Trophoblast cell (in vitro differentiated cells and primary cell): ENCODE results near the gene ATXN1L.
A peak's percentile ranks its signal among the peaks of the same experiment; 100 is the strongest.

Source experiments
- DNase-seq, 2 donors: peaks; one replicate each; pipeline ENCODE4 v3.0.0-alpha.2; 2016
- H2AFZ ChIP-seq: 2 replicates; pipeline ENCODE4 v1.6.1; 2013; ENCODE audit warnings: low read length, moderate library complexity, mild to moderate bottlenecking; ENCODE audit not compliant: insufficient read depth, poor library complexity
- H2AK5ac ChIP-seq: 2 replicates; pipeline ENCODE4 v1.6.1; 2013; ENCODE audit warnings: mild to moderate bottlenecking, low read length
- H2BK120ac ChIP-seq: 2 replicates; pipeline ENCODE4 v1.6.1; 2013; ENCODE audit warnings: low read length, mild to moderate bottlenecking, moderate library complexity; ENCODE audit not compliant: insufficient read depth, poor library complexity
- H2BK12ac ChIP-seq: 2 replicates; pipeline ENCODE4 v1.6.1; 2013; ENCODE audit warnings: mild to moderate bottlenecking, low read length, moderate library complexity
- H2BK5ac ChIP-seq: 2 replicates; pipeline ENCODE4 v1.6.1; 2013; ENCODE audit warnings: low read length, low read depth, moderate library complexity, mild to moderate bottlenecking; ENCODE audit not compliant: poor library complexity
- H3K14ac ChIP-seq: 2 replicates; pipeline ENCODE4 v1.6.1; 2013; ENCODE audit warnings: mild to moderate bottlenecking, low read length
- H3K18ac ChIP-seq: 2 replicates; pipeline ENCODE4 v1.6.1; 2013; ENCODE audit warnings: mild to moderate bottlenecking, low read length
- H3K23ac ChIP-seq: 2 replicates; pipeline ENCODE4 v1.6.1; 2013; ENCODE audit warnings: low read length
- H3K27ac ChIP-seq: 2 replicates; pipeline ENCODE4 v1.5.1; 2013; ENCODE audit warnings: low read depth, mild to moderate bottlenecking, inconsistent platforms, low read length, moderate library complexity
- H3K27me3 ChIP-seq: 2 replicates; pipeline ENCODE4 v1.6.1; 2013; ENCODE audit warnings: inconsistent platforms, mild to moderate bottlenecking, low read length, moderate library complexity; ENCODE audit not compliant: insufficient read depth
- H3K36me3 ChIP-seq, 2 experiments: 1 replicate in 1 of 2; 2 replicates in 1 of 2; pipeline ENCODE4 v1.6.1; 2013; ENCODE audit warnings: low read length in 2 of 2, mild to moderate bottlenecking in 2 of 2, moderate library complexity in 1 of 2; ENCODE audit not compliant: insufficient read depth in 2 of 2, control insufficient read depth in 1 of 2
- H3K4ac ChIP-seq: 2 replicates; pipeline ENCODE4 v1.6.1; 2013; ENCODE audit warnings: low read depth, mild to moderate bottlenecking, low read length, moderate library complexity
- H3K4me1 ChIP-seq, 2 experiments: 1 replicate in 1 of 2; 2 replicates in 1 of 2; pipeline ENCODE4 v1.6.1; 2013; ENCODE audit warnings: low read length in 2 of 2, mild to moderate bottlenecking in 2 of 2, moderate library complexity in 1 of 2; ENCODE audit not compliant: insufficient read depth in 2 of 2, control insufficient read depth in 1 of 2
- H3K4me2 ChIP-seq: 2 replicates; pipeline ENCODE4 v1.6.1; 2013; ENCODE audit warnings: inconsistent platforms, mild to moderate bottlenecking, low read length, moderate library complexity
- H3K4me3 ChIP-seq: 2 replicates; pipeline ENCODE4 v1.5.1; 2013; ENCODE audit warnings: mild to moderate bottlenecking, low read depth, low read length, inconsistent platforms
- H3K79me1 ChIP-seq: one replicate; pipeline ENCODE4 v1.6.1; 2013; ENCODE audit warnings: low read length
- H3K79me2 ChIP-seq: 2 replicates; pipeline ENCODE4 v1.6.1; 2013; ENCODE audit warnings: low read length, mild to moderate bottlenecking; ENCODE audit not compliant: control insufficient read depth, insufficient read depth, poor library complexity
- H3K9ac ChIP-seq: 2 replicates; pipeline ENCODE4 v1.6.1; 2013; ENCODE audit warnings: mild to moderate bottlenecking, low read length
- H3K9me3 ChIP-seq: 2 replicates; pipeline ENCODE4 v1.6.1; 2013; ENCODE audit warnings: low read depth, mild to moderate bottlenecking, control low read depth, inconsistent platforms, low read length; ENCODE audit not compliant: insufficient read depth
- H4K12ac ChIP-seq: 2 replicates; pipeline ENCODE4 v1.6.1; 2013; ENCODE audit warnings: low read depth, mild to moderate bottlenecking, low read length, moderate library complexity
- H4K8ac ChIP-seq: 2 replicates; pipeline ENCODE4 v1.6.1; 2013; ENCODE audit warnings: low read depth, mild to moderate bottlenecking, low read length, moderate library complexity
- H4K91ac ChIP-seq: one replicate; pipeline ENCODE4 v1.6.1; 2013; ENCODE audit warnings: low read depth, mild to moderate bottlenecking, low read length, moderate library complexity
- WGBS: extraction: QIAGEN DNeasy Blood & Tissue Kit; methylation state at CpG from one replicate; pipeline ENCODE4 v1.1.7; 2013; ENCODE audit warnings: missing lambda C conversion rate; ENCODE audit not compliant: insufficient read length, insufficient coverage; ENCODE audit errors: extremely low coverage; 5-methylcytosine and 5-hydroxymethylcytosine counted together

Gene ATXN1L

DNA sequence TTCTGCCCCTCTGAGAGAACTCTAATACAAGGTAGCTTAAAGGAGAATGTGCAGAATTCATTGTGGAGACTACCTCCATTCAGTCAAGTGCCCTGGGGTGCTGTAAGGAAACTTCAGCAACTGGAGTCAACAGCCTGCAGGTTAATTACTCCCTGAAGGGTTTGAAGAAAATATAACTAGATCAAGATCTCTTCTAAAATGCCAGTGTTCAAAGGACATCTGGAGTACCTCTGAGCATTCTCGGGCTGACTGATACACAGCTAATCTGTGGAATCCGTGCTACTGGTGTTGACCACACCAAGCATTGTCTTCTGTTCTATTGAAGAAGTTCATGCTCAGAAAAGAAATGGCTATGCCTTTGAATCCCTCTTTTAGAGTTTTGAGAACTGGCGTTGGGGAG, 11.5 kb upstream of the ATXN1L start:
- H3K79me1 ChIP-seq: no peaks in the 10 kb centered on the region
- no peak overlapping the region for H3K27ac ChIP-seq
- DNase-seq: peak; percentile 78 to 91
- no peak overlapping the region for H3K4ac ChIP-seq
- H2BK5ac ChIP-seq: no peak overlapping the region
- no peak overlapping the region for H3K4me2 ChIP-seq
- H2BK12ac ChIP-seq: no peak overlapping the region
- no peak overlapping the region for H3K23ac ChIP-seq
- H2AK5ac ChIP-seq: no peak overlapping the region
- H3K14ac ChIP-seq: no peak overlapping the region
- no peak overlapping the region for H3K4me3 ChIP-seq
- no peaks in the 10 kb centered on the region for H3K9me3 ChIP-seq
- no peaks in the 10 kb centered on the region for H3K27me3 ChIP-seq
- H3K4me1 ChIP-seq: no peaks in the 10 kb centered on the region
- no peaks in the 10 kb centered on the region for H3K36me3 ChIP-seq
- H3K18ac ChIP-seq: no peak overlapping the region
- WGBS: no CpG with 5 or more reads among the region's 3 CpGs
- no peak overlapping the region for H2BK120ac ChIP-seq
- no peak overlapping the region for H4K12ac ChIP-seq
- H2AFZ ChIP-seq: no peak overlapping the region
- H3K9ac ChIP-seq: no peak overlapping the region
- no peak overlapping the region for H4K8ac ChIP-seq
- no peaks in the 10 kb centered on the region for H3K79me2 ChIP-seq
- H4K91ac ChIP-seq: no peak overlapping the region

DNA sequence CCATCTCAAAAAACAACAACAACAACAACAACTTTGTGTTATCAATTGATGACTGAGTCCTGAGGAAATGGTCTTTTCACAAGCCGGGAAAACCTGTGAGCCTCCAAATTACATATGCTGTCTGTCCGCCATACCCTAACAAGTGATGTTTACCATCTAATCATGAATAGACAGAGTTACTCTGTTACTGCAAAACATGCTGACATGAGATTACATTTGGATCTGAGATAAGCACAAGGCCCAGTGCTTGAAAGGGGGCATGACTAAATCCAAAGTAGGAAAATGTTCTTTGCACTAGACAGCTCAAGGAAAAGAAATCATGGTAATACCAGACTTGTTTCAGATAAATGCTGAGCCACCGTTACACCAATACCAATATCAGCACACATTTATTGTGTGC, 8.6 kb upstream of the ATXN1L start:
- no peaks in the 10 kb centered on the region for H3K79me2 ChIP-seq
- no peak overlapping the region for H2BK5ac ChIP-seq
- no peak overlapping the region for H4K8ac ChIP-seq
- no peak overlapping the region for H3K14ac ChIP-seq
- no peak overlapping the region for H2BK12ac ChIP-seq
- no peak overlapping the region for H3K4me3 ChIP-seq
- no peak overlapping the region for H3K27ac ChIP-seq
- no peak overlapping the region for H3K18ac ChIP-seq
- no peak for DNase-seq
- no peaks in the 10 kb centered on the region for H3K36me3 ChIP-seq
- no peak overlapping the region for H4K91ac ChIP-seq
- no peak overlapping the region for H2AFZ ChIP-seq
- no peak overlapping the region for H3K23ac ChIP-seq
- no peak overlapping the region for H2BK120ac ChIP-seq
- WGBS: no CpG with 5 or more reads among the region's 3 CpGs
- H3K79me1 ChIP-seq: no peaks in the 10 kb centered on the region
- H3K4me1 ChIP-seq: no peaks in the 10 kb centered on the region
- H2AK5ac ChIP-seq: no peak overlapping the region
- H3K9ac ChIP-seq: no peak overlapping the region
- H3K4me2 ChIP-seq: no peak overlapping the region
- H3K9me3 ChIP-seq: no peaks in the 10 kb centered on the region
- H4K12ac ChIP-seq: no peak overlapping the region
- no peaks in the 10 kb centered on the region for H3K27me3 ChIP-seq
- H3K4ac ChIP-seq: no peak overlapping the region

DNA sequence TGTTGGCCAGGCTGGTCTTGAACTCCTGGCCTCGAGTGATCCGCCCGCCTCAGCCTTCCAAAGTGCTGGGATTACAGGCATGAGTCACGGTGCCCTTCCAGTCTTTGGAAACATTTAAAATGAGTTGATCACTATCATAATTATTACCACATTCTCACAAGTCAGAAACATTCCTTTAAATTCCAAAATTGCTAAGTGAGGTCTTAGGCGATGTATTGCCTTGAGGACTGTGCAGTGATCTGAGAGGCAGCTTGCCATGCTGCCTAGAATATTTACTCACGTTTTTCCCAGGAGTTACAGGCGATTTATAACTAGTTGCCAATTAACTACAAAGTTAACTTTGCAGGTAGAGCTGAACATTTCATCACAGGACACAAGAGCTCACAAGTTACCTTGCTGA, 5.7 kb upstream of the ATXN1L start:
- no CpG with 5 or more reads among the region's 7 CpGs for WGBS
- no peaks in the 10 kb centered on the region for H3K4me1 ChIP-seq

DNA sequence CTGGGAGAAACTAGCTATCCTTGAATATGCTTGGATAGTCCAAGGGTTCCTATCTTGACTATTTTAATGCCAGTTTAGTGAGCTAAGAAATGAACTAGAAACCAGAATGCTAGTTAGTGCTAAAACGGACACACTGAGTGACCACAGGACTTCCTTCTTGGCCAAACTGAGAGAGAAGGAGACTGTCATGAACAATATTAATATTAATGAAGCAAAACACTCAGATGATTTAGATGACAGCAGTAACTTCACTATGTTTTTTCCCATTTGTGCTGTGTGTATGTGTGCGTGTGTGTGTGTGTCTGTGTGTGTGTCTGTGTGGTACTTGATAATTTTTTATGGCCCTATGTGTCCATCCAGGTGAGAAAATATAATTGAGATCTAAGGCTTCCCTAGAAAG, 2.2 kb upstream of the ATXN1L start:
- WGBS: no CpG with 5 or more reads among the region's 2 CpGs
- H2AFZ ChIP-seq: no peak overlapping the region
- no peak overlapping the region for H2BK5ac ChIP-seq
- peaks cover 0 to 3% of the 10 kb centered on the region in 2 experiments for H3K36me3 ChIP-seq
- no peak overlapping the region for H3K14ac ChIP-seq
- no peak overlapping the region for H4K91ac ChIP-seq
- no peak overlapping the region for H4K12ac ChIP-seq
- H2BK12ac ChIP-seq: no peak overlapping the region
- peaks cover 8% of the 10 kb centered on the region for H3K79me1 ChIP-seq
- H3K9ac ChIP-seq: no peak overlapping the region
- peaks cover 12% of the 10 kb centered on the region for H3K79me2 ChIP-seq
- H2BK120ac ChIP-seq: no peak overlapping the region
- peaks cover 0 to 5% of the 10 kb centered on the region in 2 experiments for H3K4me1 ChIP-seq
- no peak overlapping the region for H3K4me2 ChIP-seq
- H3K23ac ChIP-seq: no peak overlapping the region
- no peaks in the 10 kb centered on the region for H3K27me3 ChIP-seq
- no peak overlapping the region for H2AK5ac ChIP-seq
- H3K9me3 ChIP-seq: no peaks in the 10 kb centered on the region
- DNase-seq: no peak
- no peak overlapping the region for H3K27ac ChIP-seq
- no peak overlapping the region for H3K4me3 ChIP-seq
- H3K18ac ChIP-seq: no peak overlapping the region
- no peak overlapping the region for H4K8ac ChIP-seq
- no peak overlapping the region for H3K4ac ChIP-seq

More for the DNA sequence above, 5.7 kb upstream of the ATXN1L start:
- DNase-seq: peak; percentile 72 to 93
- Histone ChIP-seq H3K4me2 (no peak overlapping the region), H3K9me3 (no peaks in the 10 kb centered on the region), H2BK12ac (no peak overlapping the region), H3K79me1 (no peaks in the 10 kb centered on the region), H3K4me3 (no peak overlapping the region), H4K8ac (no peak overlapping the region), H2AFZ (no peak overlapping the region), H3K27ac (no peak overlapping the region), H3K79me2 (no peaks in the 10 kb centered on the region), H2BK120ac (no peak overlapping the region), H3K27me3 (no peaks in the 10 kb centered on the region), H2AK5ac (no peak overlapping the region), H3K14ac (no peak overlapping the region), H3K36me3 (no peaks in the 10 kb centered on the region), H3K4ac (no peak overlapping the region), H4K91ac (no peak overlapping the region), H2BK5ac (no peak overlapping the region), H4K12ac (no peak overlapping the region), H3K18ac (no peak overlapping the region), H3K9ac (no peak overlapping the region), H3K23ac (no peak overlapping the region)
